HG03520 (cell line): ENCODE data around the gene SPDYA.

Experiments
- ATAC-seq: cut with Tn5 transposase; IDR thresholded peaks from one replicate; pipeline ENCODE4 v1.9.1; 2021; ENCODE audit warnings: mild to moderate bottlenecking, moderate library complexity; ENCODE audit not compliant: unreplicated experiment

Gene SPDYA

GRCh38 chr2:28824207-28824606 is 13.6 kb downstream of the SPDYA start:
- no peak for ATAC-seq

- ATAC-seq, result no peak
These were observed 14.2 kb downstream of the SPDYA start for GRCh38 chr2:28824870-28825269.

GRCh38 chr2:28828382-28828781 is 17.7 kb downstream of the SPDYA start:
- no peak for ATAC-seq

GRCh38 chr2:28833740-28834470 is 23.3 kb downstream of the SPDYA start:
- no peak for ATAC-seq

GRCh38 chr2:28835781-28836180 is 25.1 kb downstream of the SPDYA start:
- no peak for ATAC-seq

GRCh38 chr2:28838971-28839370 is 28.3 kb downstream of the SPDYA start:
- no peak for ATAC-seq

- ATAC-seq, result no peak
These were observed 31.4 kb downstream of the SPDYA start for GRCh38 chr2:28842042-28842441.

GRCh38 chr2:28855193-28855592 is 44.6 kb downstream of the SPDYA start:
- no peak for ATAC-seq

- no peak for ATAC-seq
These were observed 45.3 kb downstream of the SPDYA start for GRCh38 chr2:28855977-28856376.

GRCh38 chr2:28868611-28869010 is 58.0 kb downstream of the SPDYA start:
- ATAC-seq, result no peak

- peak; percentile 18 for ATAC-seq
These were observed 59.0 kb downstream of the SPDYA start for GRCh38 chr2:28869494-28870145.

GRCh38 chr2:28870146-28870891 is 59.7 kb downstream of the SPDYA start, which contains the start of gene TRMT61B:
TSS of gene TRMT61B (minus strand) at chr2:28870309. CDS start at chr2:28870277, 32 bp downstream.
- ATAC-seq, result peak; percentile 95

GRCh38 chr2:28871620-28872019 is 61.0 kb downstream of the SPDYA start:
- ATAC-seq, result no peak

- no peak for ATAC-seq
These were observed 69.6 kb downstream of the SPDYA start for GRCh38 chr2:28880193-28880592.

- no peak for ATAC-seq
These were observed 82.9 kb downstream of the SPDYA start for GRCh38 chr2:28893488-28893887.

GRCh38 chr2:28894470-28895188 is 84.0 kb downstream of the SPDYA start, which contains the start of gene WDR43:
TSS of gene WDR43 (plus strand) at chr2:28894667. CDS start at chr2:28894699, 32 bp downstream.
- ATAC-seq, result peak; percentile 86

GRCh38 chr2:28895189-28895893 is 84.7 kb downstream of the SPDYA start:
- no peak for ATAC-seq

- ATAC-seq, result no peak
These were observed 86.3 kb downstream of the SPDYA start for GRCh38 chr2:28896906-28897305.

GRCh38 chr2:28898048-28898447 is 87.4 kb downstream of the SPDYA start:
- no peak for ATAC-seq
